ENCODE data around the gene GP1BA.

GP1BA gene

DNA sequence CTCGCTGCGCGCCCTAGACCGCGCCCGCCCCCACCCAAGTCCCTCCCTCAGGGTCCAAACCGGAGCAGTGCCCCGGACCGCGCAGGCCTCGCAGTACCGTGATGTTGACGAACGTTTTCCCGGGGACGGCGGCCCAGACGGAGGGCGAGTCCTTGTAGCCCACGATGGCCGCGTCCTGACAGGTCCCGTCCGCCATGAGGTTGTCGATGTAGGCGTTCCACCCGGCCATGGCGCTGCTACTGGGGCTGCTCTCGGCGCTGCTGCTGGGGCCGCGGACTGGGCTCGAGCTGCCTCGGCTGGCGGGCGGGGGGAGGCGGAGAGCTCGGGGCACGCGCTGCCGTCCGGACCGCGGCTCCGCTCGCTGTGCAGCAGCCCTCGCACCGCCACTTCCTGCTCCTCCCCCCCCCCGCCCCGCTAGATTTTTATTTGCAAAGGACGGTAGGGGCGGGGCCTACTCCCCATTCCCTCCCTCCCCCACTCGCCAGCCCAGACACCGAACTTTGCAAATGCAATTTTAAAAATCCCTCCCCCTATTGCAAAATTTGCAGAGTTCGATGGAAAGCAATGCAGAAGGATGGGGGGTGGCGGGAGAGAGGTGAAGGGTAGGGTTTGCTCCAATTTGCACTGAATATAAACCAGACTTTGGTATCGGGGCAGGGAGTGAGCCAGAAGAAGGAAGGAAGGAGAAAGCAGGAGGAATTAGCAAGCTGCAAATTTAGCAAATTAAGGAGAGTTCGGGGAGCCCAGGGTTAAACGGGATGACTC, 16.3 kb downstream of the GP1BA start, which contains the start of gene PFN1:
TSS of gene PFN1 (minus strand) at position 365 of the 765 bp plus-strand sequence. CDS start at position 229, 136 bp downstream.
- Histone ChIP-seq H3K36me3 (ENCODE audit: control insufficient read depth in 2 of 2, insufficient read depth in 1 of 2, low read length in 2 of 2) (peaks cover 22 to 39% of the 10 kb centered on the region in 2 experiments), H3K27ac (ENCODE audit: extremely low read depth, low read depth, low read length) (peak within 1 kb of the TSS; percentile 99), H3K4me1 (ENCODE audit: control insufficient read depth, insufficient read depth, low read length) (peaks cover 21% of the 10 kb centered on the region), H3K4me3 (ENCODE audit: low read depth, low read length) (peak within 1 kb of the TSS; percentile 97), H3K9me3 (ENCODE audit: control insufficient read depth, insufficient read depth, low read depth, low read length) (no peaks in the 10 kb centered on the region)
- ChIA-PET CTCF (interaction anchor here (0.7 to 1.2 kb wide), 2 partner anchors 9 to 31 kb away, joined by 3 to 4 read pairs; partner anchors contain the start of genes RNF167 and SLC25A11), POLR2A (interaction anchor here (0.7 to 17.9 kb wide), 14 partner anchors 9 to 238 kb away, joined by 3 to 358 read pairs (median 5); partner anchors contain the start of genes CAMTA2, INCA1, KIF1C and PLD2)
- TF ChIP-seq ZBTB11 (tag by site-specific recombination; conservative IDR thresholded peaks at IDR 0.05; ENCODE audit: low read depth) = peak; percentile 92
- TF ChIP-seq ZEB2 (tag by site-specific recombination; IDR thresholded peaks at IDR 0.05) = peak; percentile 97
- TF ChIP-seq BCL11A (tag by site-specific recombination; IDR thresholded peaks at IDR 0.05; ENCODE audit: low read depth) = peak; percentile 11; the same call in 1 of the 2 replicates
- no peak for TF ChIP-seq ZNF140 (tag by site-specific recombination; IDR thresholded peaks at IDR 0.05)
- no peak for TF ChIP-seq SALL2 (tag by site-specific recombination; IDR thresholded peaks at IDR 0.05; ENCODE audit: borderline replicate concordance)
- peak; percentile 85 for TF ChIP-seq ZBTB44 (tag by site-specific recombination; IDR thresholded peaks at IDR 0.05)
- peak; percentile 59; the same call in 1 of the 2 replicates for TF ChIP-seq REPIN1 (tag by site-specific recombination; IDR thresholded peaks at IDR 0.05; ENCODE audit: low read depth)
- TF ChIP-seq SP2 (tag by site-specific recombination; IDR thresholded peaks at IDR 0.05) = peak; percentile 14
- TF ChIP-seq ZNF335 (tag by site-specific recombination; conservative IDR thresholded peaks at IDR 0.05) = peak; percentile 95
- 0 out of 2 replicates have a peak, but pooled peaks have one; percentile 42 for TF ChIP-seq ZNF558 (tag by site-specific recombination; IDR thresholded peaks at IDR 0.05)
- TF ChIP-seq ZNF341 (tag by site-specific recombination; IDR thresholded peaks at IDR 0.05; ENCODE audit: low read depth) = peak; percentile 84
- no peak for TF ChIP-seq ZNF626 (tag by site-specific recombination; IDR thresholded peaks at IDR 0.05)
- TF ChIP-seq ZNF239 (tag by site-specific recombination; IDR thresholded peaks at IDR 0.05) = peak; percentile 73; the same call in 1 of the 2 replicates
- peak; percentile 22; the same call in 1 of the 2 replicates for TF ChIP-seq ZFP37 (tag by site-specific recombination; IDR thresholded peaks at IDR 0.05)
- no peak for TF ChIP-seq ZSCAN4 (tag by site-specific recombination; IDR thresholded peaks at IDR 0.05)
- peak; percentile 82; the same call in 1 of the 2 replicates for TF ChIP-seq ZNF501 (tag by site-specific recombination; IDR thresholded peaks at IDR 0.05)
- TF ChIP-seq ZNF623 (tag by site-specific recombination; IDR thresholded peaks at IDR 0.05) = 0 out of 2 replicates have a peak, but pooled peaks have one; percentile 4
- TF ChIP-seq ZNF76 (tag by site-specific recombination; IDR thresholded peaks at IDR 0.05; ENCODE audit: borderline replicate concordance, low read depth) = peak; percentile 53
- peak; percentile 85 for TF ChIP-seq ZSCAN23 (tag by site-specific recombination; IDR thresholded peaks at IDR 0.05)
- TF ChIP-seq, protein P1, sequence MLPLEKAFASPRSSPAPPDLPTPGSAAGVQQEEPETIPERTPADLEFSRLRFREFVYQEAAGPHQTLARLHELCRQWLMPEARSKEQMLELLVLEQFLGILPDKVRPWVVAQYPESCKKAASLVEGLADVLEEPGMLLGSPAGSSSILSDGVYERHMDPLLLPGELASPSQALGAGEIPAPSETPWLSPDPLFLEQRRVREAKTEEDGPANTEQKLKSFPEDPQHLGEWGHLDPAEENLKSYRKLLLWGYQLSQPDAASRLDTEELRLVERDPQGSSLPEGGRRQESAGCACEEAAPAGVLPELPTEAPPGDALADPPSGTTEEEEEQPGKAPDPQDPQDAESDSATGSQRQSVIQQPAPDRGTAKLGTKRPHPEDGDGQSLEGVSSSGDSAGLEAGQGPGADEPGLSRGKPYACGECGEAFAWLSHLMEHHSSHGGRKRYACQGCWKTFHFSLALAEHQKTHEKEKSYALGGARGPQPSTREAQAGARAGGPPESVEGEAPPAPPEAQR (tag by site-specific recombination; IDR thresholded peaks at IDR 0.05) = 0 out of 2 replicates have a peak, but pooled peaks have one; percentile 46
- TF ChIP-seq ZNF433 (tag by site-specific recombination; IDR thresholded peaks at IDR 0.05; ENCODE audit: low read depth) = 0 out of 2 replicates have a peak, but pooled peaks have one; percentile 5
- 0 out of 2 replicates have a peak, but pooled peaks have one; percentile 12 for TF ChIP-seq ZSCAN16 (tag by site-specific recombination; IDR thresholded peaks at IDR 0.05)
- TF ChIP-seq ZNF2 (tag by site-specific recombination; IDR thresholded peaks at IDR 0.05) = 0 out of 2 replicates have a peak, but pooled peaks have one; percentile 11
- TF ChIP-seq PBX3 (CRISPR knock-in tag; IDR thresholded peaks at IDR 0.05) = peak; percentile 89
- peak; percentile 54; the same call in 1 of the 2 replicates for TF ChIP-seq WT1 (tag by site-specific recombination; IDR thresholded peaks at IDR 0.05)
- peak; percentile 89 for TF ChIP-seq YY1 (tag by site-specific recombination; IDR thresholded peaks at IDR 0.05)
- no peak for TF ChIP-seq ZNF214 (tag by site-specific recombination; IDR thresholded peaks at IDR 0.05; ENCODE audit: borderline replicate concordance)
- TF ChIP-seq ZNF114 (tag by site-specific recombination; IDR thresholded peaks at IDR 0.05) = no peak

All from HEK293 (cell line).